PC-3 (cell line): Measurements from ENCODE around the gene SLC22A1.

Experiments
- EZH2 ChIP-seq: fragments of 300-600 bp; sonication (generic); IDR thresholded peaks from one replicate; pipeline ENCODE4 v1.6.1; 2017; ENCODE audit warnings: antibody characterized with exemption, mild to moderate bottlenecking, low read length; ENCODE audit not compliant: unreplicated experiment
- EZH2phosphoT487 ChIP-seq: fragments of 300-600 bp; sonication (generic); IDR thresholded peaks from 2 replicates; pipeline ENCODE4 v1.6.1; 2018; ENCODE audit warnings: mild to moderate bottlenecking, antibody characterized with exemption, low read length, borderline replicate concordance
- TF ChIP-seq, protein P1 (sequence below): fragments of 300-600 bp; sonication (generic); conservative IDR thresholded peaks from 2 replicates; pipeline ENCODE4 v1.5.1; 2017; ENCODE audit warnings: antibody characterized with exemption, low read depth, mild to moderate bottlenecking, low read length

DNA sequence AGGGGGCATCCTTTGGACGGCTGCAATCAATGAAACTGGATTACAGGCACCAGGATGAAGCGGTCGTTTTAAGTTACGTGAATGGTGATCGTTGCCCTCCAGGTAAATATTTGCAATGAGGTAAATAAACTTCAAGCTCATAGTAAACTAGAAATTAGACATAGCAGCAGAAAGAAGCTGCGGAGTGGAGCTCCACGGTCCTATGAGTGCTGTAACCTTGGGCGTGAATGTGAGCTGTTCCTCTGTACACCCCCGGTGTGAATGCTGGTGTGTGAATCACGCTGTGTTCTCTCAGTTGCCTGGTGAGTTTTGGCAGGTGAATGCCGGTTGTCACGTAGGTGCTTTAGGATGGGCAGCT is 42.0 kb upstream of the SLC22A1 start:
- TF ChIP-seq, protein P1, sequence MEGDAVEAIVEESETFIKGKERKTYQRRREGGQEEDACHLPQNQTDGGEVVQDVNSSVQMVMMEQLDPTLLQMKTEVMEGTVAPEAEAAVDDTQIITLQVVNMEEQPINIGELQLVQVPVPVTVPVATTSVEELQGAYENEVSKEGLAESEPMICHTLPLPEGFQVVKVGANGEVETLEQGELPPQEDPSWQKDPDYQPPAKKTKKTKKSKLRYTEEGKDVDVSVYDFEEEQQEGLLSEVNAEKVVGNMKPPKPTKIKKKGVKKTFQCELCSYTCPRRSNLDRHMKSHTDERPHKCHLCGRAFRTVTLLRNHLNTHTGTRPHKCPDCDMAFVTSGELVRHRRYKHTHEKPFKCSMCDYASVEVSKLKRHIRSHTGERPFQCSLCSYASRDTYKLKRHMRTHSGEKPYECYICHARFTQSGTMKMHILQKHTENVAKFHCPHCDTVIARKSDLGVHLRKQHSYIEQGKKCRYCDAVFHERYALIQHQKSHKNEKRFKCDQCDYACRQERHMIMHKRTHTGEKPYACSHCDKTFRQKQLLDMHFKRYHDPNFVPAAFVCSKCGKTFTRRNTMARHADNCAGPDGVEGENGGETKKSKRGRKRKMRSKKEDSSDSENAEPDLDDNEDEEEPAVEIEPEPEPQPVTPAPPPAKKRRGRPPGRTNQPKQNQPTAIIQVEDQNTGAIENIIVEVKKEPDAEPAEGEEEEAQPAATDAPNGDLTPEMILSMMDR, result no peak
- TF ChIP-seq EZH2 (no peak), EZH2phosphoT487 (no peak)
